Nephron (organoid): ENCODE data around the gene MSI2.
A peak's percentile ranks its signal among the peaks of the same experiment; 100 is the strongest.

Source experiments
- H3K27ac Mint-ChIP-seq, 3 experiments: 2 replicates each; pipeline ENCODE4 v1.8.0; 2020; ENCODE audit warnings: mixed read lengths in 3 of 3, mild to moderate bottlenecking in 2 of 3, moderate library complexity in 1 of 3
- H3K27me3 Mint-ChIP-seq: 2 replicates; pipeline ENCODE4 v1.8.0; 2021; ENCODE audit warnings: low read depth, mild to moderate bottlenecking, moderate library complexity, mixed read lengths
- H3K36me3 Mint-ChIP-seq: 2 replicates; pipeline ENCODE4 v1.8.0; 2020; ENCODE audit warnings: low read depth, mixed read lengths
- H3K4me1 Mint-ChIP-seq: 2 replicates; pipeline ENCODE4 v1.8.0; 2020; ENCODE audit warnings: mixed read lengths
- H3K4me3 Mint-ChIP-seq, 3 experiments: 2 replicates each; pipeline ENCODE4 v1.8.0; 2020; ENCODE audit warnings: mild to moderate bottlenecking in 3 of 3, mixed read lengths in 3 of 3, moderate library complexity in 2 of 3
- H3K9me3 Mint-ChIP-seq: 2 replicates; pipeline ENCODE4 v1.8.0; 2020; ENCODE audit warnings: mixed read lengths
- TF ChIP-seq, protein P1 (sequence below), 3 experiments: fragments of 200-600 bp; sonication (generic); IDR thresholded peaks; one replicate each; pipeline ENCODE4 v1.5.0; 2021; ENCODE audit warnings: antibody characterized with exemption in 3 of 3; ENCODE audit not compliant: unreplicated experiment in 3 of 3

Gene MSI2

DNA sequence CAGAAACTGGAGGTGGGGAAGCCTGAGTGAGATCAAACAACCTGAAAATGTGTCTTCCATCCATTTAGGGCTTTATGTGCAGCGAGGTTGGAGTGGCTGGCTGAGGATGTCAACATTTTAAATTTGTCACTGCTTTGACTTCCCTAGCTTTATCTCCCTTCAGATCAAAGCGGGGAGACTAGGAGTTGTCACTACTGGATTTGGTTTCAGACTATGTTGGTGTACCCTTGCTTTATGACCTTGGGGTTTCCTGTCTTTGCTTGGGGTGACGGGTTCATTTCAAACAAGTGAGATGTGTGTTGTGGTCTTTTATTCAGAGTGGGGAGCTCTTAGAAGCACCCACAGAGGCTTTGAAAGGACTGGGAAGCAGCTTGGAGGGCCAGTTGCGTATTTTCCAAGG is 25.6 kb downstream of the MSI2 start:
- Mint-ChIP-seq H3K4me1 (peaks cover 51% of the 10 kb centered on the region), H3K4me3 (peak overlapping the region in 1 of 3 experiments; percentile 31), H3K9me3 (no peaks in the 10 kb centered on the region)

DNA sequence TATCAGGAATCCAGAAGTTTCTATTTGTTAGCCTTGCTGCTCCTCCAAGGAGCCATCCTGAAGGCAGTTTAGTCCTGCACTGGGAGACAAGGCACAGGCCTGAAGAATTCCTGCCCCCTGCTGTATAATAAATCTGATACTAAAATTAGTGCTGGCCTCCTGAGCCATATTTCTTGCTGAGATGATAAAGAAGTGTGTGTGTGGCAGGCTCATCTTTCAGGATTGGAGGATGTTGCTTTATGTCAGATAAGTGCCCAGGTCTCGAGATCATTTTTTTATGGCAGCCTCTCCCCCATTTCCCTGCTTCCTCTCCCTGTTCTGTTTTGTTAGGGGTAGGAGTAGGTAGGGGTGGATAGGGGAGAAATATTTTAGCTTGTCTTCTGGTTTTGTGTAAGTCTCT is 26.0 kb downstream of the MSI2 start:
- H3K27ac Mint-ChIP-seq = peak overlapping the region; percentile 1 to 76 (median 55)
- peaks cover 55% of the 10 kb centered on the region for H3K4me1 Mint-ChIP-seq
- H3K9me3 Mint-ChIP-seq = no peaks in the 10 kb centered on the region
- peaks cover 46% of the 10 kb centered on the region for H3K27me3 Mint-ChIP-seq
- peaks cover 34% of the 10 kb centered on the region for H3K36me3 Mint-ChIP-seq
- H3K4me3 Mint-ChIP-seq = peak overlapping the region in 2 of 3 experiments; percentile 26 to 31
- TF ChIP-seq, protein P1, sequence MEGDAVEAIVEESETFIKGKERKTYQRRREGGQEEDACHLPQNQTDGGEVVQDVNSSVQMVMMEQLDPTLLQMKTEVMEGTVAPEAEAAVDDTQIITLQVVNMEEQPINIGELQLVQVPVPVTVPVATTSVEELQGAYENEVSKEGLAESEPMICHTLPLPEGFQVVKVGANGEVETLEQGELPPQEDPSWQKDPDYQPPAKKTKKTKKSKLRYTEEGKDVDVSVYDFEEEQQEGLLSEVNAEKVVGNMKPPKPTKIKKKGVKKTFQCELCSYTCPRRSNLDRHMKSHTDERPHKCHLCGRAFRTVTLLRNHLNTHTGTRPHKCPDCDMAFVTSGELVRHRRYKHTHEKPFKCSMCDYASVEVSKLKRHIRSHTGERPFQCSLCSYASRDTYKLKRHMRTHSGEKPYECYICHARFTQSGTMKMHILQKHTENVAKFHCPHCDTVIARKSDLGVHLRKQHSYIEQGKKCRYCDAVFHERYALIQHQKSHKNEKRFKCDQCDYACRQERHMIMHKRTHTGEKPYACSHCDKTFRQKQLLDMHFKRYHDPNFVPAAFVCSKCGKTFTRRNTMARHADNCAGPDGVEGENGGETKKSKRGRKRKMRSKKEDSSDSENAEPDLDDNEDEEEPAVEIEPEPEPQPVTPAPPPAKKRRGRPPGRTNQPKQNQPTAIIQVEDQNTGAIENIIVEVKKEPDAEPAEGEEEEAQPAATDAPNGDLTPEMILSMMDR (IDR thresholded peaks at IDR 0.05; ENCODE audit: unreplicated experiment in 3 of 3) = no peak

More for the DNA sequence above, 25.6 kb downstream of the MSI2 start:
- Mint-ChIP-seq H3K27ac (peak overlapping the region; percentile 1 to 76 (median 55)), H3K27me3 (peaks cover 44% of the 10 kb centered on the region), H3K36me3 (peaks cover 35% of the 10 kb centered on the region)
- TF ChIP-seq, protein P1 (IDR thresholded peaks at IDR 0.05; ENCODE audit: unreplicated experiment in 3 of 3) = no peak

DNA sequence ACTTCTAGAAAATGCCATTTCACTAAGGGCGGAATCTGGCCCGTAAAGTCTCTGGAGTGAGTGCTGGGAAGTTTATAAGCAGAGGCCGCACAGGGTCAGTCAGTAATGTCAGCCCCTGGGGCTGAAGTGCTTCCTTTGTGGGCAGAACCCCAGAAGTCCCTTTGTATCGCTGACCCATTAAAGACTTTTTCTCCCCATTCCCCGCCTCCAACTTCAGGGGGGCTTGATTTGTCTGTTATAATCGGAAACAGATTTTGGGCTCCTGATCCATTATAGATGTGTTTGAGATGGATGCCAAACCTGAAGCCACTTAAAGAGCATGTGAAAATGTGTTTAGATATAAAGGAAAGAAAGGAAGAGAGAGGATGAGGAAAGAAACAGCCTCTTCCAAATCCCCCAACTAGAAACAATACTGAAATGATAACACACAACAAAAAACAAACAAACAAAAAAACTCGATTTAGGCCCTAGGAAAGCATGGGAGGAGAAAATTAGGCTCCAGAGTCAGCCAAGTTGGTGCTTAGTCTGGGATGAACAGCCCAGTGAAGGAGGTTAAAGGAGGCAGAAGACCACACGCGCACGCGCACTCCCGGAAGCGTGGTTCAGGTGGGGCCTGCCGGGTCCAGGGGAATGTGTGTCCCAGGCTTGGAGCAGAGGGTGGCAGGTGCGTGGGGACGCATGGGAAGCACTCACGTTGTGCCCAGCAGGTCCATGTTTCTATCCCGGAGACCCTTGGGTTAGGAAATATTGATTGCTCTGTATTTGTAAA is 27.1 kb downstream of the MSI2 start:
- TF ChIP-seq, protein P1 (IDR thresholded peaks at IDR 0.05; ENCODE audit: unreplicated experiment in 3 of 3) = no peak
- H3K9me3 Mint-ChIP-seq = no peaks in the 10 kb centered on the region
- H3K4me3 Mint-ChIP-seq = peak overlapping the region in 2 of 3 experiments; percentile 1 to 18
- H3K36me3 Mint-ChIP-seq = peaks cover 26% of the 10 kb centered on the region
- peak overlapping the region; percentile 1 to 55 (median 31) for H3K27ac Mint-ChIP-seq
- H3K27me3 Mint-ChIP-seq = peaks cover 49% of the 10 kb centered on the region
- peaks cover 66% of the 10 kb centered on the region for H3K4me1 Mint-ChIP-seq

DNA sequence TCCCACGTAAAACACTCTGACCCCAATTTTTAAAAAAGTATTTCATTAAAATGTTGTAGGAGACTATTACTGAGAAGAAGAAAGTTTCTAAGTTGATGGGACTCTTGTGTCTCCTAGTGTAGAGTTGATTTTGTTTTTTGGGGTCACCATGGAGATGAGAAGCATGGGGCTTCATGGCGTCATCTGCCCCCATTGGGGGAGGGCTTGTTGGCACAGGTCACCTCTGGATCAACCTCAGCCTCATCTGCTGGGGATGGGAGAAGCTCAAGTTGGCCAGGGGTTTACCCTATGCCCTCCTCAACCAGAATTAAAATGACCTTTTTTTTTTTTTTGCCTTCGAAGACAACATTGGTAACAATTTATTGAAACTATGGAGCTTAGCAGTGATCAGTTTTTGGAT is 28.3 kb downstream of the MSI2 start:
- TF ChIP-seq, protein P1 (IDR thresholded peaks at IDR 0.05; ENCODE audit: unreplicated experiment in 3 of 3) = no peak
- Mint-ChIP-seq H3K36me3 (peaks cover 19% of the 10 kb centered on the region), H3K4me1 (peaks cover 76% of the 10 kb centered on the region), H3K27ac (peak overlapping the region in 1 of 3 experiments; percentile 74), H3K27me3 (peaks cover 59% of the 10 kb centered on the region), H3K9me3 (no peaks in the 10 kb centered on the region), H3K4me3 (no peak overlapping the region)

DNA sequence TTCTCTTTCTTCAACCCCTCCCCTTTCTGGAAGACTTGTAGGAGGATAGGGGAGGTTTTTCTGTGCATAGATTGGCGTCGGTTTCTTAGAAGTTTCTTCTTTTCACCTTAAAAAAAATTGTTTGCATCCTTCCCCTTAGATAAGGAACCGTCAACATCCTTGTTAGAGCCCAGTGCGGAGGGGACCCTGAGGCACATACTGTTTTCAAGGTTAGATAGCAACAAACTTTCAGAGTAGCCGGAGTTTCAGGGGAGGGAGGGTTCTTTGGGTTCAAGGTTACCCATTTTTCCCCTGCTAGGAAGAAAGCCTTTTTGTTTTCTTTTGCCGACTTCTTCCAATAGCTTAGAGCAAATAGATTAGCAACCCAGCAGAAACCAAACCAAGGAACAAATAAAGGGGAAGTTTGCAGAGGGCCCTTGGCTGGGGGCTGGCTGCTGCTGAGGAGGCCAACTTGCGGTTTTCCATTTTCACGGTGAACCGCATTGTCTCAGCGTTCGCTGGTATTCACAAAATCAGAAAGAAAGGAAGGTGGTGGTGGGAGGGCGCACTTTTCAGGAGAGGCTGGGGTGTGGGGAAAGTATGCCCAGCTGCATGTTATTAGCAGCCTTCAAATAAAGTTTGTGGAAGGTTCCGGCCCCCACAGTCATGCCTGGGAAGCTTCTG is 28.8 kb downstream of the MSI2 start:
- Mint-ChIP-seq H3K9me3 (no peaks in the 10 kb centered on the region), H3K27me3 (peaks cover 59% of the 10 kb centered on the region), H3K27ac (peak overlapping the region; percentile 36 to 74 (median 44)), H3K4me1 (peaks cover 80% of the 10 kb centered on the region), H3K4me3 (peak overlapping the region in 1 of 3 experiments; percentile 13), H3K36me3 (peaks cover 14% of the 10 kb centered on the region)
- TF ChIP-seq, protein P1 (IDR thresholded peaks at IDR 0.05; ENCODE audit: unreplicated experiment in 3 of 3) = no peak
